ENCODE results near the gene OXCT1. TPM values are rescaled to one million over a fixed set of nuclear protein-coding genes. Genes with fewer than 3 reads are reported as not detected.
"Not testable (repeated sequence)": the region's sequence is repeated elsewhere in the genome, so short reads cannot be mapped to it uniquely, and the experiment has no call there.

OXCT1 gene
- total RNA-seq, 2 experiments from 2014 or later = 110 to 117 TPM

DNA sequence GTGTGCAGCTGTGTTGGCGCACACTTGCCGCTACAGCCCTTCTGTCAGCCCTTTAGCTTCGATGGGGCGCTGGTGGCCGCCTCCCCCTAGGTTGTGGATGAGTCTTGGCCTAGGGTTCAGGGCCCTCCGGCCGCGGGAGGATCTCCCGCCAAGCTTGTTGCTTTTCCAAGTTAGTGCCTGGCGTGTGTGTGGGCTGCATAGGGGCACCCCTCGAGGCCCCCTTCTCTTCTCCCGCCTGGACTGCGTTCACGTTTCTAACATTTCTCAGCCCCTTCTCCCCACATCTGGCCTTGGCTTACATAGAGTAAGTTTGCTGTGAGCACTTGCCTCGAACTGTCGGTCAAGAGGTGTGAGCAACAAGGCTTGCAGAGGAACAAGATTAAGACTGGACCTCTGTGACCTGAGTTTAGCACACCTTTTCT is 413 bp upstream of the OXCT1 start:
- intact Hi-C loops (cut with micrococcal nuclease) = loop anchor here (1.0 to 5.0 kb wide), 5 partner anchors 12 to 1252 kb away; partner anchors contain the start of genes FBXO4, RIMOC1 and ZNF131
- Mint-ChIP-seq H3K4me1 (ENCODE audit: low read depth) (peaks cover 53% of the 10 kb centered on the region), H3K36me3 (peaks cover 19% of the 10 kb centered on the region), H3K4me3 (peak overlapping the region; percentile 92), H3K27me3 (no peaks in the 10 kb centered on the region), H3K9me3 (no peaks in the 10 kb centered on the region), H3K27ac (peak overlapping the region; percentile 87)
- POLR2A ChIA-PET = interaction anchor here (0.7 to 3.1 kb wide), 3 partner anchors 16 to 54 kb away, joined by 3 to 23 read pairs (median 5); partner anchors contain the start of genes FBXO4 and RIMOC1
- no peak for DNase-seq
- CTCF ChIA-PET = interaction anchor here (0.8 to 1.1 kb wide), 3 partner anchors 14 to 187 kb away, joined by 3 to 4 read pairs (median 3); partner anchors contain the start of gene RIMOC1

GRCh38 chr5:41869151-41869723 is 988 bp downstream of the OXCT1 start:
- H3K27me3 Mint-ChIP-seq = no peaks in the 10 kb centered on the region
- intact Hi-C loops (cut with micrococcal nuclease) = no loop called here
- peak overlapping the region; percentile 87 for H3K27ac Mint-ChIP-seq
- DNase-seq = peak; percentile 31
- no peaks in the 10 kb centered on the region for H3K9me3 Mint-ChIP-seq
- CTCF ChIA-PET = interaction anchor here (0.9 to 2.0 kb wide), 6 partner anchors 10 to 188 kb away, joined by 3 to 11 read pairs (median 5); no protein-coding TSS in a partner anchor
- POLR2A ChIA-PET = interaction anchor here (0.6 to 3.1 kb wide), 2 partner anchors 35 to 52 kb away, joined by 3 to 23 read pairs; partner anchors contain the start of gene RIMOC1
- peaks cover 56% of the 10 kb centered on the region for H3K4me1 Mint-ChIP-seq (ENCODE audit: low read depth)
- H3K4me3 Mint-ChIP-seq = peak overlapping the region; percentile 92
- peaks cover 19% of the 10 kb centered on the region for H3K36me3 Mint-ChIP-seq

GRCh38 chr5:41863871-41864486 is 6.2 kb downstream of the OXCT1 start:
- intact Hi-C loops (cut with micrococcal nuclease) = loop anchor here (5.0 kb wide), 1 partner anchor 1023 kb away; no protein-coding TSS in a partner anchor
- Mint-ChIP-seq H3K27ac (peak overlapping the region; percentile 91), H3K9me3 (no peaks in the 10 kb centered on the region), H3K36me3 (peaks cover 29% of the 10 kb centered on the region), H3K4me1 (ENCODE audit: low read depth) (peaks cover 75% of the 10 kb centered on the region), H3K27me3 (no peaks in the 10 kb centered on the region), H3K4me3 (peak overlapping the region; percentile 61)
- ChIA-PET CTCF (interaction anchor here (1.0 to 2.3 kb wide), 4 partner anchors 8 to 903 kb away, joined by 3 to 17 read pairs (median 8); no protein-coding TSS in a partner anchor), POLR2A (no interaction called here)
- DNase-seq = no peak

DNA sequence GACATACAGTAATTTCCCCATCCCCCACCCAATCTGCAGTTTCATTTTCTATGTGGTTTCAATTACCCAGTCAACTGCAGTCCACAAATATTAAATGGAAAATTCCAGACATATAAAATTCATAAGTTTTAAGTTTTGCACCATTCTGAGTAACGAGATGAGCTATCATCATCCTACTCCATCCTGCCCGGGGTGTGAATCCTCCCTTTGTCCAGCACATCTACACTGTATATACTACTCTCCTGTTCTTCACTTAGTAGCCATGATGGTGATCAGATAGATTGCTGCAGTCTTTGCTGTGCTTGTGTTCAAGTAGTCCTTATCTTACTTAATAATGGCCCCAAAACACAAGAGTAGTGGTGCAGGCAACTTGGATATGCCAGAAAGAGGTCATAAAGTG is 11.3 kb downstream of the OXCT1 start:
- ChIA-PET POLR2A (no interaction called here), CTCF (interaction anchor here (1.0 to 9.9 kb wide), 7 partner anchors 8 to 1030 kb away, joined by 3 to 169 read pairs (median 4); no protein-coding TSS in a partner anchor)
- H3K4me3 Mint-ChIP-seq = no peak overlapping the region

GRCh38 chr5:41857989-41858388 is 12.2 kb downstream of the OXCT1 start:
- peaks cover 33% of the 10 kb centered on the region for H3K4me1 Mint-ChIP-seq (ENCODE audit: low read depth)
- intact Hi-C loops (cut with micrococcal nuclease) = loop anchor here (1.0 kb wide), 1 partner anchor 12 kb away; the partner anchor contains the start of gene OXCT1
- no peaks in the 10 kb centered on the region for H3K27me3 Mint-ChIP-seq
- no peak overlapping the region for H3K27ac Mint-ChIP-seq
- H3K36me3 Mint-ChIP-seq = peaks cover 34% of the 10 kb centered on the region
- no peak overlapping the region for H3K4me3 Mint-ChIP-seq
- ChIA-PET POLR2A (no interaction called here), CTCF (interaction anchor here (0.8 to 9.9 kb wide), 7 partner anchors 9 to 199 kb away, joined by 3 to 169 read pairs (median 4); no protein-coding TSS in a partner anchor)
- H3K9me3 Mint-ChIP-seq = no peaks in the 10 kb centered on the region
- DNase-seq = no peak

More for the DNA sequence above, 11.3 kb downstream of the OXCT1 start:
- Mint-ChIP-seq H3K27ac (peak overlapping the region; percentile 79), H3K27me3 (no peaks in the 10 kb centered on the region), H3K9me3 (no peaks in the 10 kb centered on the region), H3K4me1 (ENCODE audit: low read depth) (peaks cover 36% of the 10 kb centered on the region), H3K36me3 (peaks cover 27% of the 10 kb centered on the region)
- DNase-seq = no peak
- intact Hi-C loops (cut with micrococcal nuclease) = loop anchor here (1.0 kb wide), 1 partner anchor 11 kb away; the partner anchor contains the start of gene OXCT1

GRCh38 chr5:41856644-41857491 is 13.4 kb downstream of the OXCT1 start:
- Mint-ChIP-seq H3K36me3 (peaks cover 37% of the 10 kb centered on the region), H3K4me1 (ENCODE audit: low read depth) (peaks cover 35% of the 10 kb centered on the region), H3K27ac (no peak overlapping the region), H3K27me3 (no peaks in the 10 kb centered on the region), H3K9me3 (no peaks in the 10 kb centered on the region), H3K4me3 (no peak overlapping the region)
- POLR2A ChIA-PET = no interaction called here
- intact Hi-C loops (cut with micrococcal nuclease) = loop anchor here (1.0 kb wide), 3 partner anchors 68 to 200 kb away; partner anchors contain the start of gene FBXO4
- DNase-seq = peak; percentile 56
- CTCF ChIA-PET = interaction anchor here (0.6 to 9.9 kb wide), 38 partner anchors 8 to 911 kb away, joined by 3 to 169 read pairs (median 4); partner anchors contain the start of genes FBXO4, OXCT1 and RIMOC1

DNA sequence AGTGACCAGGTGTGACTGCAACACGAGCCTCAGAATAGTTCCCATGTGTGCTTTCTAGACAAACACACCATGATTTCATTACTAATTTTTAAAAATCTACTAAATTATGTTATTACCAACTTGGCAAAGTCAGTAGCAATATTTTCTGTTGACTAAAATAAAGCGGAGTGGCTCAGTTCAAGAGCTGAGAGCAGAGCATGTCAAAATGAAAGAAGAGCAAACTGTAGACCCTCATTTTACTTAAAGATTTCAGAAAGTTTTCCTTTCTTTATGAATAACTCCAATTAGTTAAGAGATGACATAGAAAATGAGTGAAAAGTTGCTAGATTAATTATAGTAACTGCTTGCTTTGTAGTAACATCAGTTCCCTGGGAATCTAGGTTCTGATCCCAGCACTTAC is 17.9 kb downstream of the OXCT1 start:
- peaks cover 50% of the 10 kb centered on the region for H3K36me3 Mint-ChIP-seq
- no peaks in the 10 kb centered on the region for H3K27me3 Mint-ChIP-seq
- H3K4me1 Mint-ChIP-seq (ENCODE audit: low read depth) = peaks cover 31% of the 10 kb centered on the region
- DNase-seq = no peak
- peaks cover 3% of the 10 kb centered on the region for H3K9me3 Mint-ChIP-seq
- peak overlapping the region; percentile 86 for H3K27ac Mint-ChIP-seq
- POLR2A ChIA-PET = no interaction called here
- intact Hi-C loops (cut with micrococcal nuclease) = no loop called here
- CTCF ChIA-PET = interaction anchor here (1.5 to 9.9 kb wide), 2 partner anchors 16 to 205 kb away, joined by 3 to 169 read pairs; no protein-coding TSS in a partner anchor
- no peak overlapping the region for H3K4me3 Mint-ChIP-seq

- Mint-ChIP-seq H3K36me3 (peaks cover 55% of the 10 kb centered on the region), H3K4me1 (ENCODE audit: low read depth) (peaks cover 31% of the 10 kb centered on the region), H3K27me3 (no peaks in the 10 kb centered on the region), H3K9me3 (peaks cover 3% of the 10 kb centered on the region), H3K4me3 (no peak overlapping the region), H3K27ac (peak overlapping the region; percentile 86)
- DNase-seq = no peak
- POLR2A ChIA-PET = no interaction called here
- intact Hi-C loops (cut with micrococcal nuclease) = loop anchor here (2.0 kb wide), 1 partner anchor 102 kb away; no protein-coding TSS in a partner anchor
- CTCF ChIA-PET = interaction anchor here (1.5 to 9.9 kb wide), 2 partner anchors 18 to 206 kb away, joined by 3 to 169 read pairs; no protein-coding TSS in a partner anchor
Observed at GRCh38 chr5:41851116-41851515, 19.1 kb downstream of the OXCT1 start.

GRCh38 chr5:41848983-41849382 is 21.2 kb downstream of the OXCT1 start:
- ChIA-PET CTCF (no interaction called here), POLR2A (interaction anchor here (0.5 kb wide), 1 partner anchor 11 kb away, joined by 4 read pairs; no protein-coding TSS in a partner anchor)
- H3K4me3 Mint-ChIP-seq = no peak overlapping the region
- intact Hi-C loops (cut with micrococcal nuclease) = no loop called here
- DNase-seq = no peak
- H3K9me3 Mint-ChIP-seq = peaks cover 3% of the 10 kb centered on the region
- H3K4me1 Mint-ChIP-seq (ENCODE audit: low read depth) = peaks cover 27% of the 10 kb centered on the region
- peaks cover 49% of the 10 kb centered on the region for H3K36me3 Mint-ChIP-seq
- H3K27ac Mint-ChIP-seq = no peak overlapping the region
- no peaks in the 10 kb centered on the region for H3K27me3 Mint-ChIP-seq

DNA sequence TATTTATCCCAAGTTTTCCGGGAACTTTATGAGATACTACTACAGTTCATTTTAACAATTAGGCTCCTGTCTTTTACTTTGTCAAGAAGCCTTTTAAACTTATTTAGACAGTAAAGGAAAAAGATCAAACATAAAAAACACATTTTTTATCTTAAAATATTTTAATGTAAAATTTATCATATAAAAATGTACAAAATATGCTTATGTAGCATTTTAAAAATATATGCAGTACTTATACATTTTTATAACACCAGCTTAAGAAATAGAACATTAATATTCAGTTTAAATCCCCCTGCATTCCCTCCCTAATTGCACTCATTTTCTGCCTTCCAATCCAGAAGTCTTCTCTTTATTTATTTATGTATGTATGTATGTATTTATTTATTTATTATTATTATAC is 24.5 kb downstream of the OXCT1 start:
- DNase-seq; H3K27me3 Mint-ChIP-seq; H3K9me3 Mint-ChIP-seq; H3K4me1 Mint-ChIP-seq (ENCODE audit: low read depth); H3K27ac Mint-ChIP-seq; POLR2A ChIA-PET; intact Hi-C loops (cut with micrococcal nuclease); H3K4me3 Mint-ChIP-seq: not testable (repeated sequence)
- peaks cover 35% of the 10 kb centered on the region for H3K36me3 Mint-ChIP-seq
- CTCF ChIA-PET = interaction anchor here (0.6 to 6.1 kb wide), 5 partner anchors 9 to 470 kb away, joined by 4 to 34 read pairs (median 7); no protein-coding TSS in a partner anchor

DNA sequence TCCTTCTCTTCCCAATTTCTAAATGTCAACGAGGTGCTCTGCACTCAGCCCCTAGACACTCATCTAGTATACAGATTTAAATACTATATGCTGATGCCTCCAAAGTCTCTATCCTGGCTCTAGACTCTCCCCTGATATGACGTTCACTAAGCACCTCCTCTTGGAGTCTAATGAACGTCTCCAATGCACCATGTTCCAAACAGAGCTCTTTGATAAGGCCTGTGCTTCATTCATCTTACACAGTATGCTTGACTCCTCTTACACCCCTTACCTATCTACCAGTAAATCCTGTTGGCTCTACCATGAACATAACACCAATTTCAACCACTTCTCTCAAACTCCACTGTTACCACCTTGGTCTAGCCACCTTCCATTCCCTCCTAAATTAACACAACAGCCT is 25.7 kb downstream of the OXCT1 start:
- Mint-ChIP-seq H3K36me3 (peaks cover 32% of the 10 kb centered on the region), H3K4me1 (ENCODE audit: low read depth) (peaks cover 5% of the 10 kb centered on the region), H3K9me3 (peaks cover 3% of the 10 kb centered on the region), H3K27ac (no peak overlapping the region), H3K27me3 (no peaks in the 10 kb centered on the region), H3K4me3 (no peak overlapping the region)
- intact Hi-C loops (cut with micrococcal nuclease) = loop anchor here (1.0 to 5.0 kb wide), 2 partner anchors 92 to 148 kb away; no protein-coding TSS in a partner anchor
- ChIA-PET CTCF (interaction anchor here (1.0 to 6.1 kb wide), 13 partner anchors 11 to 213 kb away, joined by 3 to 34 read pairs (median 6); no protein-coding TSS in a partner anchor), POLR2A (no interaction called here)
- no peak for DNase-seq

All from activated CD4-positive, alpha-beta memory T cell treated with anti-CD3 and anti-CD28 coated beads for 36 hours (primary cell).